Ascending aorta (tissue), 2 donors: ENCODE measurements around the gene TRIM25. TPM values are rescaled to one million over a fixed set of nuclear protein-coding genes. Genes with fewer than 3 reads are reported as not detected.

Experiments used
- DNase-seq, 2 donors: peaks; one replicate each; pipeline ENCODE4 v3.0.0-alpha.2; 2019; ENCODE audit warnings: low spot score in 2 of 2
- H3K27ac ChIP-seq, 2 donors: fragments of 200-600 bp; sonication (generic); one replicate each; pipeline ENCODE4 v1.5.1; 2016 to 2017; ENCODE audit warnings: mild to moderate bottlenecking in 1 of 2
- H3K27me3 ChIP-seq: fragments of 200-600 bp; sonication (generic); one replicate; pipeline ENCODE4 v1.5.1; 2017
- H3K36me3 ChIP-seq, 2 donors: fragments of 200-600 bp; sonication (generic); one replicate each; pipeline ENCODE4 v1.5.1; 2016
- H3K4me1 ChIP-seq, 2 donors: fragments of 200-600 bp; sonication (generic); one replicate each; pipeline ENCODE4 v1.5.1; 2016 to 2017; ENCODE audit warnings: mild to moderate bottlenecking in 1 of 2
- H3K4me3 ChIP-seq, 2 donors: fragments of 200-600 bp; sonication (generic); one replicate each; pipeline ENCODE4 v1.5.1; 2016 to 2017; ENCODE audit warnings: mild to moderate bottlenecking in 1 of 2
- H3K9me3 ChIP-seq, 2 donors: fragments of 200-600 bp; sonication (generic); one replicate each; pipeline ENCODE4 v1.5.1; 2016
- CTCF ChIP-seq, 3 experiments: fragments of 200-600 bp in 2 of 3; fragments of 450-650 bp in 1 of 3; sonication (generic) in 2 of 3; IDR thresholded peaks; one replicate each; pipeline ENCODE4 v1.5.1; 2016 to 2019; ENCODE audit warnings: antibody characterized with exemption in 3 of 3, mild to moderate bottlenecking in 1 of 3, moderate library complexity in 1 of 3
- intact Hi-C: fragments of 100-400 bp; cut with DNase I; formaldehyde crosslinking; loops from one replicate; pipeline ENCODE4 v1.15.1; 2023
- total RNA-seq: library from RNA; depleted of rRNA; stranded (reverse); fragments of >200 nt; gene quantifications from one replicate; pipeline ENCODE4 v1.1.0, GENCODE V29; 2016

TRIM25 gene
- total RNA-seq, 1 donor from 2014 or later, result 65.3 TPM

- H3K36me3 ChIP-seq, result no peaks in the 10 kb centered on the region
- no peak overlapping the region for H3K27ac ChIP-seq
- DNase-seq, result no peak
- intact Hi-C loops, result no loop called here
- H3K4me1 ChIP-seq, result no peaks in the 10 kb centered on the region
- no peaks in the 10 kb centered on the region for H3K27me3 ChIP-seq
- no peak overlapping the region for H3K4me3 ChIP-seq
- TF ChIP-seq CTCF (IDR thresholded peaks at IDR 0.05), result no peak
- H3K9me3 ChIP-seq, result no peaks in the 10 kb centered on the region
Observed at GRCh38 chr17:56881685-56882295, 32.1 kb downstream of the TRIM25 start.

- DNase-seq, result no peak
- Histone ChIP-seq H3K4me1 (no peaks in the 10 kb centered on the region), H3K27me3 (no peaks in the 10 kb centered on the region), H3K9me3 (no peaks in the 10 kb centered on the region), H3K4me3 (no peak overlapping the region), H3K27ac (no peak overlapping the region), H3K36me3 (no peaks in the 10 kb centered on the region)
- intact Hi-C loops, result no loop called here
- no peak for TF ChIP-seq CTCF (IDR thresholded peaks at IDR 0.05)
Observed at GRCh38 chr17:56880571-56880970, 33.3 kb downstream of the TRIM25 start.

GRCh38 chr17:56880133-56880532 lies 33.7 kb downstream of the TRIM25 start:
- intact Hi-C loops, result no loop called here
- Histone ChIP-seq H3K27me3 (no peaks in the 10 kb centered on the region), H3K27ac (no peak overlapping the region), H3K36me3 (no peaks in the 10 kb centered on the region), H3K4me1 (no peaks in the 10 kb centered on the region), H3K9me3 (no peaks in the 10 kb centered on the region), H3K4me3 (no peak overlapping the region)
- TF ChIP-seq CTCF (IDR thresholded peaks at IDR 0.05), result no peak
- no peak for DNase-seq

- intact Hi-C loops, result no loop called here
Observed at GRCh38 chr17:56879280-56879679, 34.6 kb downstream of the TRIM25 start.

GRCh38 chr17:56876766-56877179 lies 37.1 kb downstream of the TRIM25 start:
- H3K4me3 ChIP-seq, result no peak overlapping the region
- no peaks in the 10 kb centered on the region for H3K9me3 ChIP-seq
- intact Hi-C loops, result no loop called here
- H3K27ac ChIP-seq, result no peak overlapping the region
- H3K4me1 ChIP-seq, result no peaks in the 10 kb centered on the region
- no peak for DNase-seq
- no peaks in the 10 kb centered on the region for H3K36me3 ChIP-seq
- no peak for TF ChIP-seq CTCF (IDR thresholded peaks at IDR 0.05)
- no peaks in the 10 kb centered on the region for H3K27me3 ChIP-seq

More at GRCh38 chr17:56879280-56879679, 34.6 kb downstream of the TRIM25 start:
- H3K27me3 ChIP-seq, result no peaks in the 10 kb centered on the region
- H3K27ac ChIP-seq, result no peak overlapping the region
- TF ChIP-seq CTCF (IDR thresholded peaks at IDR 0.05), result no peak
- no peaks in the 10 kb centered on the region for H3K9me3 ChIP-seq
- no peak for DNase-seq
- no peaks in the 10 kb centered on the region for H3K36me3 ChIP-seq
- no peaks in the 10 kb centered on the region for H3K4me1 ChIP-seq
- H3K4me3 ChIP-seq, result no peak overlapping the region
